GF-D8 (cell line): ENCODE measurements around the gene CRYBG1.
"Not testable (repeated sequence)": the region's sequence is repeated elsewhere in the genome, so short reads cannot be mapped to it uniquely, and the experiment has no call there.

ENCODE experiments used
- DNase-seq: peaks from one replicate; lab custom pipeline; 2025; lab: John Stamatoyannopoulos, UW

Gene CRYBG1

GRCh38 chr6:106527979-106528378, 167.5 kb downstream of the CRYBG1 start:
- no peak for DNase-seq

GRCh38 chr6:106528521-106528920, 168.0 kb downstream of the CRYBG1 start:
- DNase-seq: no peak

GRCh38 chr6:106529438-106529837, 168.9 kb downstream of the CRYBG1 start:
- no peak for DNase-seq

- no peak for DNase-seq
Observed at GRCh38 chr6:106530026-106530425, 169.5 kb downstream of the CRYBG1 start.

GRCh38 chr6:106530502-106530901, 170.0 kb downstream of the CRYBG1 start:
- DNase-seq: no peak

GRCh38 chr6:106533054-106533453, 172.5 kb downstream of the CRYBG1 start:
- DNase-seq: no peak

GRCh38 chr6:106534004-106534403, 173.5 kb downstream of the CRYBG1 start:
- no peak for DNase-seq

- DNase-seq: no peak
Observed at GRCh38 chr6:106534564-106534982, 174.1 kb downstream of the CRYBG1 start.

- no peak for DNase-seq
Observed at GRCh38 chr6:106535012-106535411, 174.5 kb downstream of the CRYBG1 start.

GRCh38 chr6:106536357-106536756, 175.8 kb downstream of the CRYBG1 start:
- no peak for DNase-seq

GRCh38 chr6:106536851-106537250, 176.3 kb downstream of the CRYBG1 start:
- DNase-seq: no peak

GRCh38 chr6:106537662-106538061, 177.1 kb downstream of the CRYBG1 start:
- DNase-seq: no peak

- no peak for DNase-seq
Observed at GRCh38 chr6:106538145-106538544, 177.6 kb downstream of the CRYBG1 start.

GRCh38 chr6:106539936-106540335, 179.4 kb downstream of the CRYBG1 start:
- no peak for DNase-seq

- DNase-seq: no peak
Observed at GRCh38 chr6:106540432-106540831, 179.9 kb downstream of the CRYBG1 start.

- DNase-seq: no peak
Observed at GRCh38 chr6:106540907-106541306, 180.4 kb downstream of the CRYBG1 start.

GRCh38 chr6:106546261-106546690, 185.8 kb downstream of the CRYBG1 start:
- no peak for DNase-seq

- DNase-seq: peak; percentile 83
Observed at GRCh38 chr6:106546691-106547414, 186.3 kb downstream of the CRYBG1 start.

- peak; percentile 24 for DNase-seq
Observed at GRCh38 chr6:106547601-106548453, 187.3 kb downstream of the CRYBG1 start.

GRCh38 chr6:106548926-106549455, 188.5 kb downstream of the CRYBG1 start:
- DNase-seq: not testable (repeated sequence)

GRCh38 chr6:106549521-106549920, 189.0 kb downstream of the CRYBG1 start:
- DNase-seq: no peak

- no peak for DNase-seq
Observed at GRCh38 chr6:106551155-106551554, 190.6 kb downstream of the CRYBG1 start.

GRCh38 chr6:106553440-106553839, 192.9 kb downstream of the CRYBG1 start:
- no peak for DNase-seq
